PC-9 (cell line): ENCODE results near the gene PRSS50.

Experiments used
- CTCF ChIP-seq: fragments of 200-600 bp; sonication (generic); conservative IDR thresholded peaks from 2 replicates; pipeline ENCODE4 v1.6.1; 2017; ENCODE audit warnings: mixed run types, antibody characterized with exemption, mild to moderate bottlenecking, moderate library complexity
- EZH2 ChIP-seq: fragments of 200-600 bp; sonication (generic); IDR thresholded peaks from 2 replicates; pipeline ENCODE4 v1.8.0; 2017; ENCODE audit warnings: antibody characterized with exemption, low read depth

GRCh38 chr3:46694520-46694919 is 23.1 kb downstream of the PRSS50 start:
- TF ChIP-seq CTCF, result no peak
- no peak for TF ChIP-seq EZH2
